HT1080 (cell line): Measurements from ENCODE around the gene DNAJC21. TPM values are rescaled to one million over a fixed set of nuclear protein-coding genes. Genes with fewer than 3 reads are reported as not detected.
"Not testable (repeated sequence)": the region's sequence is repeated elsewhere in the genome, so short reads cannot be mapped to it uniquely, and the experiment has no call there.

Experiments used
- DNase-seq: peaks from one replicate; pipeline ENCODE4 v3.0.0-alpha.2; 2015; ENCODE audit warnings: low read depth
- total RNA-seq: library from RNA; depleted of rRNA; stranded (reverse); fragments of >200 nt; shearing (Covaris generic); gene quantifications from 2 replicates; pipeline ENCODE4 v1.2.3, GENCODE V29; 2014

The DNAJC21 gene
- total RNA-seq, 1 experiment from 2014 or later: 23.5 TPM

GRCh38 chr5:34923256-34923655 lies 6.1 kb upstream of the DNAJC21 start:
- not testable (repeated sequence) for DNase-seq

- DNase-seq: peak; percentile 91
These were observed 5.5 kb upstream of the DNAJC21 start for GRCh38 chr5:34923694-34924461.

GRCh38 chr5:34924462-34924765 lies 4.9 kb upstream of the DNAJC21 start:
- DNase-seq: no peak

- DNase-seq: no peak
These were observed 3.0 kb upstream of the DNAJC21 start for GRCh38 chr5:34926318-34926888.

GRCh38 chr5:34927785-34928184 lies 1.6 kb upstream of the DNAJC21 start:
- no peak for DNase-seq

GRCh38 chr5:34928267-34928666 lies 1.1 kb upstream of the DNAJC21 start:
- DNase-seq: no peak

GRCh38 chr5:34929720-34930461 lies 532 bp downstream of the DNAJC21 start:
- peak; percentile 73 for DNase-seq

GRCh38 chr5:34930462-34930844 lies 1.1 kb downstream of the DNAJC21 start:
- DNase-seq: no peak

- no peak for DNase-seq
These were observed 1.5 kb downstream of the DNAJC21 start for GRCh38 chr5:34930870-34931269.

GRCh38 chr5:34932947-34933346 lies 3.6 kb downstream of the DNAJC21 start:
- no peak for DNase-seq

- no peak for DNase-seq
These were observed 12.6 kb downstream of the DNAJC21 start for GRCh38 chr5:34941936-34942335.

GRCh38 chr5:34944044-34944443 lies 14.7 kb downstream of the DNAJC21 start:
- DNase-seq: no peak

- DNase-seq: no peak
These were observed 15.2 kb downstream of the DNAJC21 start for GRCh38 chr5:34944460-34945047.

GRCh38 chr5:34957321-34957720 lies 28.0 kb downstream of the DNAJC21 start:
- DNase-seq: no peak

- DNase-seq: peak; percentile 36
These were observed 28.7 kb downstream of the DNAJC21 start for GRCh38 chr5:34957857-34958690.

GRCh38 chr5:34959323-34959722 lies 30.0 kb downstream of the DNAJC21 start:
- peak; percentile 72 for DNase-seq

- no peak for DNase-seq
These were observed 38.2 kb downstream of the DNAJC21 start for GRCh38 chr5:34967540-34967939.

- DNase-seq: no peak
These were observed 38.9 kb downstream of the DNAJC21 start for GRCh38 chr5:34968258-34968657.

GRCh38 chr5:34970552-34970951 lies 41.2 kb downstream of the DNAJC21 start:
- DNase-seq: no peak

GRCh38 chr5:34971655-34972054 lies 42.3 kb downstream of the DNAJC21 start:
- DNase-seq: not testable (repeated sequence)

GRCh38 chr5:34976347-34976746 lies 47.0 kb downstream of the DNAJC21 start:
- DNase-seq: no peak
